Measurements from ENCODE around the gene ASCC1.

The ASCC1 gene

GRCh38 chr10:72072639-72073038 is 143.4 kb downstream of the ASCC1 start:
- Histone ChIP-seq H3K4me3 (ENCODE audit: insufficient read length, low read depth) (no peak overlapping the region), H3K36me3 (ENCODE audit: insufficient read depth, insufficient read length, low read length) (no peaks in the 10 kb centered on the region), H3K27me3 (ENCODE audit: insufficient read depth, insufficient read length) (no peaks in the 10 kb centered on the region), H3K9ac (ENCODE audit: insufficient read length, low read depth) (no peak overlapping the region), H3K4me1 (ENCODE audit: insufficient read depth, insufficient read length) (peaks cover 14% of the 10 kb centered on the region), H3K9me3 (ENCODE audit: insufficient read depth, low read length) (no peaks in the 10 kb centered on the region)
- no peak for DNase-seq (ENCODE audit: low read depth, low spot score)
- TF ChIP-seq SUZ12 (IDR thresholded peaks at IDR 0.05; ENCODE audit: extremely low read depth, insufficient read depth, insufficient read length) (no peak), ZNF274 (IDR thresholded peaks at IDR 0.05; ENCODE audit: low read depth, low read length) (no peak), YY1 (IDR thresholded peaks at IDR 0.05; ENCODE audit: insufficient read depth, insufficient read length) (no peak)

GRCh38 chr10:72072046-72072445 is 144.0 kb downstream of the ASCC1 start:
- H3K4me1 ChIP-seq (ENCODE audit: insufficient read depth, insufficient read length), result peaks cover 14% of the 10 kb centered on the region
- no peaks in the 10 kb centered on the region for H3K27me3 ChIP-seq (ENCODE audit: insufficient read depth, insufficient read length)
- H3K9ac ChIP-seq (ENCODE audit: insufficient read length, low read depth), result no peak overlapping the region
- no peaks in the 10 kb centered on the region for H3K36me3 ChIP-seq (ENCODE audit: insufficient read depth, insufficient read length, low read length)
- TF ChIP-seq SUZ12 (IDR thresholded peaks at IDR 0.05; ENCODE audit: extremely low read depth, insufficient read depth, insufficient read length), result no peak
- DNase-seq (ENCODE audit: low read depth, low spot score), result no peak
- no peak overlapping the region for H3K4me3 ChIP-seq (ENCODE audit: insufficient read length, low read depth)
- no peaks in the 10 kb centered on the region for H3K9me3 ChIP-seq (ENCODE audit: insufficient read depth, low read length)

GRCh38 chr10:72069751-72070526 is 146.1 kb downstream of the ASCC1 start:
- Histone ChIP-seq H3K9me3 (ENCODE audit: insufficient read depth, low read length) (no peaks in the 10 kb centered on the region), H3K36me3 (ENCODE audit: insufficient read depth, insufficient read length, low read length) (no peaks in the 10 kb centered on the region), H3K27me3 (ENCODE audit: insufficient read depth, insufficient read length) (no peaks in the 10 kb centered on the region), H3K4me1 (ENCODE audit: insufficient read depth, insufficient read length) (peaks cover 13% of the 10 kb centered on the region), H3K4me3 (ENCODE audit: insufficient read length, low read depth) (no peak overlapping the region), H3K9ac (ENCODE audit: insufficient read length, low read depth) (no peak overlapping the region)
- DNase-seq (ENCODE audit: low read depth, low spot score), result no peak
- TF ChIP-seq ZNF274 (IDR thresholded peaks at IDR 0.05; ENCODE audit: low read depth, low read length), result no peak
- no peak for TF ChIP-seq SUZ12 (IDR thresholded peaks at IDR 0.05; ENCODE audit: extremely low read depth, insufficient read depth, insufficient read length)
- no peak for TF ChIP-seq YY1 (IDR thresholded peaks at IDR 0.05; ENCODE audit: insufficient read depth, insufficient read length)

GRCh38 chr10:72068901-72069446 is 147.1 kb downstream of the ASCC1 start:
- no peak for DNase-seq (ENCODE audit: low read depth, low spot score)
- Histone ChIP-seq H3K27me3 (ENCODE audit: insufficient read depth, insufficient read length) (no peaks in the 10 kb centered on the region), H3K4me1 (ENCODE audit: insufficient read depth, insufficient read length) (peaks cover 13% of the 10 kb centered on the region), H3K36me3 (ENCODE audit: insufficient read depth, insufficient read length, low read length) (no peaks in the 10 kb centered on the region), H3K9me3 (ENCODE audit: insufficient read depth, low read length) (no peaks in the 10 kb centered on the region), H3K4me3 (ENCODE audit: insufficient read length, low read depth) (no peak overlapping the region), H3K9ac (ENCODE audit: insufficient read length, low read depth) (no peak overlapping the region)
- TF ChIP-seq YY1 (IDR thresholded peaks at IDR 0.05; ENCODE audit: insufficient read depth, insufficient read length) (no peak), ZNF274 (IDR thresholded peaks at IDR 0.05; ENCODE audit: low read depth, low read length) (no peak), SUZ12 (IDR thresholded peaks at IDR 0.05; ENCODE audit: extremely low read depth, insufficient read depth, insufficient read length) (no peak)

- Histone ChIP-seq H3K27me3 (ENCODE audit: insufficient read depth, insufficient read length) (no peaks in the 10 kb centered on the region), H3K4me1 (ENCODE audit: insufficient read depth, insufficient read length) (peaks cover 13% of the 10 kb centered on the region), H3K9me3 (ENCODE audit: insufficient read depth, low read length) (no peaks in the 10 kb centered on the region), H3K9ac (ENCODE audit: insufficient read length, low read depth) (no peak overlapping the region), H3K36me3 (ENCODE audit: insufficient read depth, insufficient read length, low read length) (no peaks in the 10 kb centered on the region), H3K4me3 (ENCODE audit: insufficient read length, low read depth) (no peak overlapping the region)
- TF ChIP-seq ZNF274 (IDR thresholded peaks at IDR 0.05; ENCODE audit: low read depth, low read length) (no peak), YY1 (IDR thresholded peaks at IDR 0.05; ENCODE audit: insufficient read depth, insufficient read length) (no peak), SUZ12 (IDR thresholded peaks at IDR 0.05; ENCODE audit: extremely low read depth, insufficient read depth, insufficient read length) (no peak)
- DNase-seq (ENCODE audit: low read depth, low spot score), result no peak
These were observed 147.8 kb downstream of the ASCC1 start for GRCh38 chr10:72068126-72068765.

GRCh38 chr10:72067463-72068125 is 148.5 kb downstream of the ASCC1 start:
- Histone ChIP-seq H3K4me3 (ENCODE audit: insufficient read length, low read depth) (no peak overlapping the region), H3K4me1 (ENCODE audit: insufficient read depth, insufficient read length) (peaks cover 13% of the 10 kb centered on the region), H3K9me3 (ENCODE audit: insufficient read depth, low read length) (no peaks in the 10 kb centered on the region), H3K36me3 (ENCODE audit: insufficient read depth, insufficient read length, low read length) (no peaks in the 10 kb centered on the region), H3K9ac (ENCODE audit: insufficient read length, low read depth) (no peak overlapping the region), H3K27me3 (ENCODE audit: insufficient read depth, insufficient read length) (no peaks in the 10 kb centered on the region)
- DNase-seq (ENCODE audit: low read depth, low spot score), result no peak
- no peak for TF ChIP-seq ZNF274 (IDR thresholded peaks at IDR 0.05; ENCODE audit: low read depth, low read length)

Data from NT2/D1 (cell line).